Activated CD4-positive, alpha-beta memory T cell treated with anti-CD3 and anti-CD28 coated beads for 36 hours (primary cell): ENCODE measurements around the gene RIMS1. TPM values are rescaled to one million over a fixed set of nuclear protein-coding genes. Genes with fewer than 3 reads are reported as not detected.

ENCODE experiments used
- CTCF ChIA-PET: fragments of 350-600 bp; sonication (Branson Sonifier 250); formaldehyde crosslinking; loops from one replicate; lab custom pipeline; 2021; ENCODE audit warnings: antibody characterized with exemption, inconsistent platforms; lab: Charles Lee
- POLR2A ChIA-PET: fragments of 350-600 bp; sonication (Branson Sonifier 250); formaldehyde crosslinking; loops from one replicate; lab custom pipeline; 2021; ENCODE audit warnings: antibody characterized with exemption; lab: Charles Lee
- DNase-seq: peaks from one replicate; pipeline ENCODE4 v3.0.0-alpha.2; 2020
- H3K27ac Mint-ChIP-seq: one replicate; pipeline ENCODE4 v1.8.0; 2021; ENCODE audit warnings: mixed read lengths
- H3K27me3 Mint-ChIP-seq: one replicate; pipeline ENCODE4 v1.8.0; 2021; ENCODE audit warnings: mixed read lengths
- H3K36me3 Mint-ChIP-seq: one replicate; pipeline ENCODE4 v1.8.0; 2021; ENCODE audit warnings: mixed read lengths
- H3K4me1 Mint-ChIP-seq: one replicate; pipeline ENCODE4 v1.8.0; 2021; ENCODE audit warnings: low read depth, mixed read lengths
- H3K4me3 Mint-ChIP-seq: one replicate; pipeline ENCODE4 v1.8.0; 2021; ENCODE audit warnings: mild to moderate bottlenecking, mixed read lengths
- H3K9me3 Mint-ChIP-seq: one replicate; pipeline ENCODE4 v1.8.0; 2021; ENCODE audit warnings: mixed read lengths
- intact Hi-C: fragments of 100-400 bp; cut with micrococcal nuclease; formaldehyde crosslinking; loops from one replicate; pipeline ENCODE4 v1.15.1; 2023
- total RNA-seq, 2 experiments: library from RNA; stranded (reverse); gene quantifications; one replicate each; pipeline ENCODE4 v1.2.3, GENCODE V29; 2021

RIMS1 gene
- total RNA-seq, 2 experiments from 2014 or later: not detected

- no peak for DNase-seq
- Mint-ChIP-seq H3K36me3 (no peaks in the 10 kb centered on the region), H3K9me3 (no peaks in the 10 kb centered on the region), H3K4me3 (no peak overlapping the region), H3K4me1 (no peaks in the 10 kb centered on the region), H3K27me3 (no peaks in the 10 kb centered on the region), H3K27ac (no peak overlapping the region)
- CTCF ChIA-PET: interaction anchor here (1.1 kb wide), 1 partner anchor 34 kb away, joined by 4 read pairs; no protein-coding TSS in a partner anchor
- POLR2A ChIA-PET: no interaction called here
- intact Hi-C loops: no loop called here
Observed at GRCh38 chr6:72446430-72446829, 560.1 kb downstream of the RIMS1 start.
